Measurements from ENCODE around the gene PCK1. TPM values are rescaled to one million over a fixed set of nuclear protein-coding genes. Genes with fewer than 3 reads are reported as not detected.

Gene PCK1
- total and polyA plus RNA-seq, 4 donors: 8.9 to 532 (median 314) TPM

- Histone ChIP-seq H3K9ac (ENCODE audit: low read depth in 1 of 2, low read length in 2 of 2) (peak overlapping the region; percentile 33 to 55), H3K27ac (ENCODE audit: low read depth in 1 of 2, low read length in 2 of 2) (peak overlapping the region; percentile 88 to 92)
- WGBS: 30% methylated on average over 13 of the region's 13 CpGs
These were observed 7.4 kb downstream of the PCK1 start for GRCh38 chr20:57568088-57568896.

More at GRCh38 chr20:57568088-57568896, 7.4 kb downstream of the PCK1 start:
- TF ChIP-seq GABPA (IDR thresholded peaks at IDR 0.05 in 1 of 2, conservative IDR thresholded peaks at IDR 0.05 in 1 of 2) (no peak), NR2F2 (IDR thresholded peaks at IDR 0.05) (peak; percentile 70), FOXA2 (IDR thresholded peaks at IDR 0.05) (peak; percentile 82), EGR1 (IDR thresholded peaks at IDR 0.05; ENCODE audit: low read depth in 2 of 2) (peak; percentile 7 to 9), YY1 (IDR thresholded peaks at IDR 0.05) (peak; percentile 31), FOXA1 (IDR thresholded peaks at IDR 0.05) (peak; percentile 54), SP1 (IDR thresholded peaks at IDR 0.05) (peak; percentile 86), CTCF (IDR thresholded peaks at IDR 0.05; ENCODE audit: low read depth, low read length, missing input control) (no peak), TAF1 (conservative IDR thresholded peaks at IDR 0.05) (no peak), HNF4G (IDR thresholded peaks at IDR 0.05) (peak; percentile 45), HNF4A (conservative IDR thresholded peaks at IDR 0.05) (peak; percentile 86 to 91), JUND (IDR thresholded peaks at IDR 0.05) (peak; percentile 69 to 75), RXRA (IDR thresholded peaks at IDR 0.05) (peak; percentile 93 to 98), RAD21 (IDR thresholded peaks at IDR 0.05) (peak; percentile 10 to 30)
- TF ChIP-seq, protein P1, sequence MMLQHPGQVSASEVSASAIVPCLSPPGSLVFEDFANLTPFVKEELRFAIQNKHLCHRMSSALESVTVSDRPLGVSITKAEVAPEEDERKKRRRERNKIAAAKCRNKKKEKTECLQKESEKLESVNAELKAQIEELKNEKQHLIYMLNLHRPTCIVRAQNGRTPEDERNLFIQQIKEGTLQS (IDR thresholded peaks at IDR 0.05): peak; percentile 15
- TF ChIP-seq, protein P2, sequence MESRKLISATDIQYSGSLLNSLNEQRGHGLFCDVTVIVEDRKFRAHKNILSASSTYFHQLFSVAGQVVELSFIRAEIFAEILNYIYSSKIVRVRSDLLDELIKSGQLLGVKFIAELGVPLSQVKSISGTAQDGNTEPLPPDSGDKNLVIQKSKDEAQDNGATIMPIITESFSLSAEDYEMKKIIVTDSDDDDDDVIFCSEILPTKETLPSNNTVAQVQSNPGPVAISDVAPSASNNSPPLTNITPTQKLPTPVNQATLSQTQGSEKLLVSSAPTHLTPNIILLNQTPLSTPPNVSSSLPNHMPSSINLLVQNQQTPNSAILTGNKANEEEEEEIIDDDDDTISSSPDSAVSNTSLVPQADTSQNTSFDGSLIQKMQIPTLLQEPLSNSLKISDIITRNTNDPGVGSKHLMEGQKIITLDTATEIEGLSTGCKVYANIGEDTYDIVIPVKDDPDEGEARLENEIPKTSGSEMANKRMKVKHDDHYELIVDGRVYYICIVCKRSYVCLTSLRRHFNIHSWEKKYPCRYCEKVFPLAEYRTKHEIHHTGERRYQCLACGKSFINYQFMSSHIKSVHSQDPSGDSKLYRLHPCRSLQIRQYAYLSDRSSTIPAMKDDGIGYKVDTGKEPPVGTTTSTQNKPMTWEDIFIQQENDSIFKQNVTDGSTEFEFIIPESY (IDR thresholded peaks at IDR 0.05): peak; percentile 14
- TF ChIP-seq, protein P3, sequence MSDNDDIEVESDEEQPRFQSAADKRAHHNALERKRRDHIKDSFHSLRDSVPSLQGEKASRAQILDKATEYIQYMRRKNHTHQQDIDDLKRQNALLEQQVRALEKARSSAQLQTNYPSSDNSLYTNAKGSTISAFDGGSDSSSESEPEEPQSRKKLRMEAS (IDR thresholded peaks at IDR 0.05): peak; percentile 53
- TF ChIP-seq, protein P4, sequence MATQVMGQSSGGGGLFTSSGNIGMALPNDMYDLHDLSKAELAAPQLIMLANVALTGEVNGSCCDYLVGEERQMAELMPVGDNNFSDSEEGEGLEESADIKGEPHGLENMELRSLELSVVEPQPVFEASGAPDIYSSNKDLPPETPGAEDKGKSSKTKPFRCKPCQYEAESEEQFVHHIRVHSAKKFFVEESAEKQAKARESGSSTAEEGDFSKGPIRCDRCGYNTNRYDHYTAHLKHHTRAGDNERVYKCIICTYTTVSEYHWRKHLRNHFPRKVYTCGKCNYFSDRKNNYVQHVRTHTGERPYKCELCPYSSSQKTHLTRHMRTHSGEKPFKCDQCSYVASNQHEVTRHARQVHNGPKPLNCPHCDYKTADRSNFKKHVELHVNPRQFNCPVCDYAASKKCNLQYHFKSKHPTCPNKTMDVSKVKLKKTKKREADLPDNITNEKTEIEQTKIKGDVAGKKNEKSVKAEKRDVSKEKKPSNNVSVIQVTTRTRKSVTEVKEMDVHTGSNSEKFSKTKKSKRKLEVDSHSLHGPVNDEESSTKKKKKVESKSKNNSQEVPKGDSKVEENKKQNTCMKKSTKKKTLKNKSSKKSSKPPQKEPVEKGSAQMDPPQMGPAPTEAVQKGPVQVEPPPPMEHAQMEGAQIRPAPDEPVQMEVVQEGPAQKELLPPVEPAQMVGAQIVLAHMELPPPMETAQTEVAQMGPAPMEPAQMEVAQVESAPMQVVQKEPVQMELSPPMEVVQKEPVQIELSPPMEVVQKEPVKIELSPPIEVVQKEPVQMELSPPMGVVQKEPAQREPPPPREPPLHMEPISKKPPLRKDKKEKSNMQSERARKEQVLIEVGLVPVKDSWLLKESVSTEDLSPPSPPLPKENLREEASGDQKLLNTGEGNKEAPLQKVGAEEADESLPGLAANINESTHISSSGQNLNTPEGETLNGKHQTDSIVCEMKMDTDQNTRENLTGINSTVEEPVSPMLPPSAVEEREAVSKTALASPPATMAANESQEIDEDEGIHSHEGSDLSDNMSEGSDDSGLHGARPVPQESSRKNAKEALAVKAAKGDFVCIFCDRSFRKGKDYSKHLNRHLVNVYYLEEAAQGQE (IDR thresholded peaks at IDR 0.05): peak; percentile 90
- peaks cover 0 to 5% (median 0%) of the 10 kb centered on the region in 4 donors for H3K36me3 ChIP-seq (ENCODE audit: control insufficient read depth in 4 of 4, insufficient read depth in 3 of 4, low read depth in 1 of 4, low read length in 3 of 4)
- H3K4me1 ChIP-seq (ENCODE audit: control insufficient read depth in 4 of 4, insufficient read depth in 4 of 4, low read length in 3 of 4): peaks cover 2 to 42% (median 24%) of the 10 kb centered on the region in 4 donors
- no peaks in the 10 kb centered on the region for H3K27me3 ChIP-seq (ENCODE audit: control insufficient read depth in 4 of 4, insufficient read depth in 4 of 4, low read length in 3 of 4)
- H3K9me3 ChIP-seq (ENCODE audit: control insufficient read depth in 4 of 4, low read length in 3 of 4): no peaks in the 10 kb centered on the region
- no peak overlapping the region for H3K4me3 ChIP-seq (ENCODE audit: low read depth in 1 of 3, low read length in 3 of 3)
- DNase-seq (ENCODE audit: low spot score): no peak
